Neural cell (in vitro differentiated cells): ENCODE data around the gene CHMP1A. TPM values are rescaled to one million over a fixed set of nuclear protein-coding genes. Genes with fewer than 3 reads are reported as not detected.

Experiments
- polyA plus RNA-seq: library from polyadenylated mRNA; depleted of rRNA; stranded (reverse); fragments of >200 nt; gene quantifications from 2 replicates; pipeline ENCODE4 v1.2.3, GENCODE V29; 2014

Gene CHMP1A
- polyA plus RNA-seq, 1 donor from 2014 or later = 113 TPM

Other genes with a start within 250 kb of the CHMP1A start
- gene ANKRD11, start 167.1 kb downstream of the CHMP1A start, polyA plus RNA-seq = 32.5 and 53.7 TPM in 2 replicates
- 216 and 248 TPM in 2 replicates for gene SPG7, start 149.3 kb downstream of the CHMP1A start, polyA plus RNA-seq
- gene RPL13, start 97.0 kb downstream of the CHMP1A start, polyA plus RNA-seq = 2,635 and 2,685 TPM in 2 replicates
- gene CPNE7, start 82.0 kb downstream of the CHMP1A start, polyA plus RNA-seq = 0.15 and 3.8 TPM in 2 replicates
- 0.33 and 0.96 TPM in 2 replicates for gene DPEP1, start 44.1 kb downstream of the CHMP1A start, polyA plus RNA-seq
- gene SPATA33, start 128 bp upstream of the CHMP1A start, polyA plus RNA-seq = 16.0 and 24.8 TPM in 2 replicates
- 126 and 161 TPM in 2 replicates for gene CDK10, start 29.0 kb upstream of the CHMP1A start, polyA plus RNA-seq
- gene SPATA2L, start 44.0 kb upstream of the CHMP1A start, polyA plus RNA-seq = 39.1 and 42.3 TPM in 2 replicates
- 29.9 and 37.2 TPM in 2 replicates for gene VPS9D1, start 63.2 kb upstream of the CHMP1A start, polyA plus RNA-seq
- 31.8 and 35.4 TPM in 2 replicates for gene ZNF276, start 63.8 kb upstream of the CHMP1A start, polyA plus RNA-seq
- gene FANCA, start 158.9 kb upstream of the CHMP1A start, polyA plus RNA-seq = 10.2 and 13.3 TPM in 2 replicates
- 45.0 and 54.1 TPM in 2 replicates for gene SPIRE2, start 170.8 kb upstream of the CHMP1A start, polyA plus RNA-seq
- 200 and 240 TPM in 2 replicates for gene TCF25, start 215.9 kb upstream of the CHMP1A start, polyA plus RNA-seq